Osteoblast (primary cell): ENCODE measurements around the gene PRM1. TPM values are rescaled to one million over a fixed set of nuclear protein-coding genes. Genes with fewer than 3 reads are reported as not detected.

Experiments
- DNase-seq: peaks from one replicate; pipeline ENCODE4 v3.0.0; 2011; ENCODE audit warnings: low spot score, mixed read lengths; ENCODE audit not compliant: insufficient read length; ENCODE audit errors: missing footprints
- H2AFZ ChIP-seq: 2 replicates; pipeline ENCODE4 v1.6.0; 2011; ENCODE audit warnings: mild to moderate bottlenecking, low read length
- H3K27ac ChIP-seq: 2 replicates; pipeline ENCODE4 v1.5.1; 2011; ENCODE audit warnings: mild to moderate bottlenecking, low read depth, low read length, moderate library complexity
- H3K27me3 ChIP-seq: 2 replicates; pipeline ENCODE4 v1.6.0; 2012; ENCODE audit warnings: mild to moderate bottlenecking, control low read depth, inconsistent platforms, low read length, moderate library complexity; ENCODE audit not compliant: insufficient read depth
- H3K36me3 ChIP-seq: 2 replicates; pipeline ENCODE4 v1.5.1; 2011; ENCODE audit warnings: mild to moderate bottlenecking, low read length, control low read depth, moderate library complexity; ENCODE audit not compliant: insufficient read depth
- H3K4me1 ChIP-seq: 2 replicates; pipeline ENCODE4 v1.5.1; 2011; ENCODE audit warnings: mild to moderate bottlenecking, low read length, control low read depth, moderate library complexity; ENCODE audit not compliant: insufficient read depth
- H3K4me2 ChIP-seq: 2 replicates; pipeline ENCODE4 v1.6.0; 2011; ENCODE audit warnings: mild to moderate bottlenecking, low read length; ENCODE audit not compliant: insufficient read depth
- H3K4me3 ChIP-seq: fragments of 200-600 bp; sonication (generic); 3 replicates; pipeline ENCODE4 v1.5.1; 2012; ENCODE audit warnings: mild to moderate bottlenecking, low read length, inconsistent platforms; ENCODE audit not compliant: insufficient read depth
- H3K79me2 ChIP-seq: 2 replicates; pipeline ENCODE4 v1.6.0; 2012; ENCODE audit warnings: mild to moderate bottlenecking, low read length, control low read depth, inconsistent platforms; ENCODE audit not compliant: insufficient read depth
- H3K9me3 ChIP-seq: 2 replicates; pipeline ENCODE4 v1.5.1; 2011; ENCODE audit warnings: low read depth, low read length, control low read depth
- H4K20me1 ChIP-seq: 2 replicates; pipeline ENCODE4 v1.6.0; 2012; ENCODE audit warnings: mild to moderate bottlenecking, low read length, control low read depth; ENCODE audit not compliant: insufficient read depth
- CTCF ChIP-seq: IDR thresholded peaks from 2 replicates; pipeline ENCODE4 v1.5.1; 2011; ENCODE audit warnings: mild to moderate bottlenecking, low read depth, low read length, moderate library complexity; ENCODE audit errors: extremely low read depth
- total RNA-seq: library from RNA; depleted of rRNA; stranded (reverse); fragments of >200 nt; gene quantifications from 2 replicates; pipeline ENCODE4 v1.2.3, GENCODE V29; 2012

The PRM1 gene
- total RNA-seq, 1 donor: not detected

DNA sequence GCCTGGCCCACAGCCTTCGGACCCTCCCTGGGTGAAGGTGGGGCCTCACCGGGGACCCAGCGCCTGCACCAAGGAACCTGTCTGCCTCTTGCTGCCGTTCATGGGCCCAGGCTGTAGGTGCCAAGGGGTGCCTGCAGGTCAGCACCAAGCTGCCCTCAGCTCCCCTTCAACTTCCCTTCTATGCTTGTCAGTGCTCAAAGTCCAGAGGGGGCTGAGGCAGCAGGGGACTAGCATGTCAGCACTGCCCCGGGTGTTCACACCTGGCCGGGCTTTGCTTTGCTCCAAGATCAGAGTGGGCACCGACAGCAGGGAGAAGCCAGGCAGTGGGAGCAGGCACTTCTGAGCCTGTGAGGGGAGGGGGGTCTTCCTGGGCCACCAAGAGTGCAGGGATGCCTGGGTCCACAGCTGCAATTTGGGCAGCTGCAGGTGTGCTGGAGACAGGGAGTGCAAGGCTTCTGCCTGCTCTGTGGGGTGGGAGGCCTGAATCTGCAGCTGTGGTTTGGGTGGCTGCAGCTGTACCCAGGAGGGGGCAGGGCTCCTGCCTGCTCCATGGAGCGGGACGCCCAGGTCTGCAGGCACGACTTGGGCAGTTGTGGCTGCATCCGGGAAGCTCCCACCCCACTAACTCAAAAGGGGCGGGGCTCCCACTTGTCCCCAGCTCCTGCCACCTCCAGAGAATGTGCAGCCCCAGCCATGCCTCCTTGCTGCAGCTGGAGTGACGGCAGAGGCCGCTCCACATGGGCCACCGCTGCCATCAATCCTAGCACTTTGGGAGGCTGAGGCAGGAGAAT lies 27.6 kb upstream of the PRM1 start:
- no peak overlapping the region for H3K27ac ChIP-seq
- H3K27me3 ChIP-seq: no peaks in the 10 kb centered on the region
- H3K4me3 ChIP-seq: no peak overlapping the region
- H3K36me3 ChIP-seq: no peaks in the 10 kb centered on the region
- DNase-seq: peak; percentile 3
- no peaks in the 10 kb centered on the region for H3K9me3 ChIP-seq
- no peaks in the 10 kb centered on the region for H4K20me1 ChIP-seq
- H3K4me1 ChIP-seq: peaks cover 12% of the 10 kb centered on the region
- H3K79me2 ChIP-seq: no peaks in the 10 kb centered on the region
- no peak overlapping the region for H2AFZ ChIP-seq
- no peak overlapping the region for H3K4me2 ChIP-seq
- TF ChIP-seq CTCF: no peak

- peaks cover 8% of the 10 kb centered on the region for H3K4me1 ChIP-seq
- no peak overlapping the region for H3K4me3 ChIP-seq
- no peak overlapping the region for H3K4me2 ChIP-seq
- peak; percentile 13 for DNase-seq
- no peaks in the 10 kb centered on the region for H3K79me2 ChIP-seq
- H3K27ac ChIP-seq: no peak overlapping the region
- no peaks in the 10 kb centered on the region for H4K20me1 ChIP-seq
- no peaks in the 10 kb centered on the region for H3K36me3 ChIP-seq
- H3K27me3 ChIP-seq: no peaks in the 10 kb centered on the region
- no peaks in the 10 kb centered on the region for H3K9me3 ChIP-seq
- no peak overlapping the region for H2AFZ ChIP-seq
- no peak for TF ChIP-seq CTCF
Observed at GRCh38 chr16:11307639-11308492, 26.7 kb upstream of the PRM1 start.

DNA sequence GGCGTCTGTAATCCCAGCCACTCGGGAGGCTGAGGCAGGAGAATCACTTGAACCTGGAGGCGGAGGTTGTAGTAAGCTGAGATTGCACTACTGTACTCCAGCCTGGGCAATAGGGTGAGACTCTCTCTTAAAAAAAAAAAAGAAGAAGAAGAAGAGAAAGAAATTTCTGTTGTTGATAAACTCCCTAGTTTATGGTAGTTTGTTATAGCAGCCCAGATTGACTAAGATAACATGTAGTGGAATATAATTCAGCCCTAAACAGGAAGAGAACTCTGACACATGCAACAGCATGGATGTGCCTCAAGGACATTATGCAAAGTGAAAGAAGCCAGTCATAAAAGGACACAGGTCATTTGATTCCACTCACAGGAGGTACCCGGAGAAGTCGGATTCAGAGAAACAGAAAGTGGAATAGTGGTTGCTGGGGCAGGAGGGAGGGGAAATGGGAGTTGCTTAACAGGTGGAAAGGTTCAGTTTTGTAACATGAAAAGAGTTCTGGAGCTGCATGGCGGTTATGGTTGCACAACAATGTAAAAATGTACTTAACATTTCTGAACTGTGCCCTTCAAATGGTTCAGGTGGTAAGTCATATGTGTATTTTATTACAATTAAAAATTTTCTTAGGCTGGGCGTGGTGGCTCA lies 26.0 kb upstream of the PRM1 start:
- peak; percentile 35 for DNase-seq
- H3K4me2 ChIP-seq: no peak overlapping the region
- no peaks in the 10 kb centered on the region for H3K9me3 ChIP-seq
- no peak for TF ChIP-seq CTCF
- H3K27ac ChIP-seq: no peak overlapping the region
- H3K4me3 ChIP-seq: no peak overlapping the region
- H4K20me1 ChIP-seq: no peaks in the 10 kb centered on the region
- H3K36me3 ChIP-seq: no peaks in the 10 kb centered on the region
- H3K4me1 ChIP-seq: peaks cover 3% of the 10 kb centered on the region
- H2AFZ ChIP-seq: no peak overlapping the region
- H3K27me3 ChIP-seq: no peaks in the 10 kb centered on the region
- H3K79me2 ChIP-seq: no peaks in the 10 kb centered on the region
